H1 (cell line): ENCODE measurements around the gene ANKRD65. TPM values are rescaled to one million over a fixed set of nuclear protein-coding genes. Genes with fewer than 3 reads are reported as not detected.

Source experiments
- ATF2 ChIP-seq: IDR thresholded peaks from 2 replicates; pipeline ENCODE4 v1.6.1; 2012; ENCODE audit warnings: low read length, inconsistent platforms
- EZH2 ChIP-seq: fragments of 200-600 bp; sonication (generic); IDR thresholded peaks from 2 replicates; pipeline ENCODE4 v1.7.1; 2012; ENCODE audit warnings: low read depth, mild to moderate bottlenecking, moderate library complexity, low read length, inconsistent platforms; ENCODE audit not compliant: severe bottlenecking
- GABPA ChIP-seq: IDR thresholded peaks from 2 replicates; pipeline ENCODE4 v1.6.1; 2011; ENCODE audit warnings: mild to moderate bottlenecking, low read length, moderate library complexity, borderline replicate concordance; ENCODE audit not compliant: insufficient read depth
- KDM1A ChIP-seq: fragments of 200-600, 300-600 bp; sonication (generic); IDR thresholded peaks from 2 replicates; pipeline ENCODE4 v1.7.1; 2016; ENCODE audit warnings: mild to moderate bottlenecking, low read length, borderline replicate concordance
- NRF1 ChIP-seq: IDR thresholded peaks from 2 replicates; pipeline ENCODE4 v1.6.1; 2011; ENCODE audit warnings: mild to moderate bottlenecking, low read depth, low read length, improper control_type of control experiment
- POU5F1 ChIP-seq: IDR thresholded peaks from 2 replicates; pipeline ENCODE4 v1.6.1; 2011; ENCODE audit warnings: low read depth, mild to moderate bottlenecking, low read length, moderate library complexity
- RXRA ChIP-seq: IDR thresholded peaks from 2 replicates; pipeline ENCODE4 v1.6.1; 2011; ENCODE audit warnings: low read depth, mild to moderate bottlenecking, low read length, moderate library complexity; ENCODE audit not compliant: insufficient read depth
- SP1 ChIP-seq: IDR thresholded peaks from 2 replicates; pipeline ENCODE4 v1.6.1; 2011; ENCODE audit warnings: low read depth, low read length
- SUZ12 ChIP-seq: fragments of 200-600 bp; sonication (generic); IDR thresholded peaks from 2 replicates; pipeline ENCODE4 v1.6.1; 2012; ENCODE audit warnings: mild to moderate bottlenecking, inconsistent platforms, low read length, moderate library complexity, mixed read lengths
- TAF1 ChIP-seq: IDR thresholded peaks from 2 replicates; pipeline ENCODE4 v1.6.1; 2011; ENCODE audit warnings: mild to moderate bottlenecking, low read depth, low read length
- TCF12 ChIP-seq: IDR thresholded peaks from 2 replicates; pipeline ENCODE4 v1.6.1; 2011; ENCODE audit warnings: low read depth, mild to moderate bottlenecking, low read length
- polyA plus RNA-seq, 7 experiments: library from polyadenylated mRNA; depleted of rRNA in 3 of 7; stranded (reverse) in 5 of 7; unstranded in 2 of 7; fragments of >200 nt in 5 of 7; fragments of 200-250 nt in 2 of 7; gene quantifications; 1 replicate in 5 of 7; 2 replicates in 1 of 7; 4 replicates in 1 of 7; pipeline versions ENCODE4 v1.2.1 to v1.2.3, GENCODE V29; 2011 to 2013; ENCODE audit warnings: missing spikeins in 2 of 7, mixed read lengths in 2 of 7
- total RNA-seq: library from RNA; stranded (reverse); fragmentation: NEBNext Ultra II Directional; extraction: Animal tissue kit (Norgen Biotek cat#: 25700); gene quantifications from 2 replicates; pipeline ENCODE4 v1.2.1, GENCODE V29; 2021

ANKRD65 gene
- total and polyA plus RNA-seq, 2 of the 8 experiments (the other 6 are each of a cell fraction or from before 2014, with no cell fraction given) = 1.8 to 2.0 TPM

DNA sequence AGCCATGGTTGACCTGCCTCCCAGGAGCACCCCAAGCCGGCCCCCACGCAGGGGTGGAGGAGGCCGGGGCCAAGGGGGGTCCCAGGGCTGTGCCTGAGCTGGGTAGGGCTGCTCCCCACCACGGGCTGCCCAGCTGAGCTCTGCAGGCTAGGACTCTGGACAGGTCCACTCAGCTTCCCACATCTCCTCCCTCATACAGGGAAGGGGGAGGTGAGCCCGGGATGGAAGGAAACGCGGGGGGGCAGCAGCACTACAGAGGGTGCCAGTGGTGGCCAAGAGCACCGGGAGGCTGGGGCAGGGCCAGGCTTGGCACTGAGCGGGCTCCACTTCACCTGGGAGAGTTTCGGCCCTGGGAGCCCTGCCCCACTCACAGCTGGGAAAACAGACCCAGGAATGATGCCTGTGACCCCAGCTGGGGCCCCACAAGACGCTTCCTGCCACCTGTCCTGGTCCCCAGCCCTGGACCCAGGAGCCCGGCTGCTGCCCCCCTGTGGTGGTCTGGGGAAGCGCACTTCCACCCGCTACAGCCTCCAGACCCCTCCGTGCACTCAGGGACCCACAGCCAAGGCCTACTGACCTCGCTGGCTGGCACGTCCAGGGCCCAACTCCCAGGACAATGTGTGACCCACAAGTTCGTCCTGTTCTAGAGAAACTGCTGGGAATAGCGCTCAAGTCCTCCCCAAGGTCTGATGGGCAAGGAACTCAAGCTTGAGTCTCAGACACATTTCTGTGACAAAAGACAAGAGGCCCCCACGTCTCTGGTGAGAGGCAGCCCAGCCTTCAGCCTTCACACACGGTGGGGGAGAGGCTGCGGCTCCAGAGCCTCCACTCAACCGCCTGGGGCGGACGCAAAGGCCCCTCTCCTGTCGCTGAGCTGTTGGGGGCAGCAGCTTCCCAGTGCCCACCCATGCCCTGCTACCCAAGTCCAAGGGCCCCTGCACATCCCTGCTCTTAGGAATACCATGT, 49.0 kb downstream of the ANKRD65 start (continued):
- no peak for TF ChIP-seq POU5F1
- TF ChIP-seq GABPA = peak; percentile 80; the same call in 1 of the 2 replicates
- no peak for TF ChIP-seq ATF2
- no peak for TF ChIP-seq EZH2
- no peak for TF ChIP-seq KDM1A
- TF ChIP-seq TAF1 = no peak
- no peak for TF ChIP-seq SUZ12
- TF ChIP-seq TCF12 = peak; percentile 80; the same call in 1 of the 2 replicates
- no peak for TF ChIP-seq SP1
- no peak for TF ChIP-seq NRF1
- TF ChIP-seq RXRA = no peak
